ENCODE data around the gene CMTM2.

GRCh38 chr16:66581246-66581952 is 2.1 kb downstream of the CMTM2 start:
- TF ChIP-seq CTCF (IDR thresholded peaks at IDR 0.05) (no peak), POLR2A (IDR thresholded peaks at IDR 0.05) (no peak)
